H1 (cell line): ENCODE data around the gene PDE2A. TPM values are rescaled to one million over a fixed set of nuclear protein-coding genes. Genes with fewer than 3 reads are reported as not detected.

Source experiments
- CTCF ChIA-PET: fragments of 300-600 bp; sonication (Branson Sonifier 250); formaldehyde crosslinking; loops from one replicate; lab custom pipeline; 2021; ENCODE audit not compliant: partially characterized antibody; lab: Charles Lee
- POLR2A ChIA-PET: fragments of 300-600 bp; sonication (Branson Sonifier 250); formaldehyde crosslinking; loops from one replicate; lab custom pipeline; 2021; ENCODE audit warnings: inconsistent platforms; ENCODE audit not compliant: partially characterized antibody; lab: Charles Lee
- DNase-seq, 2 experiments: peaks; one replicate each; pipeline versions ENCODE4 v3.0.0 to v3.0.0-alpha.2; 2010 to 2022; ENCODE audit warnings: low spot score in 2 of 2, low read depth in 1 of 2, mixed read lengths in 1 of 2
- FAIRE-seq: peaks from 2 replicates; lab custom pipeline; 2011; peaks lifted over from hg19 to GRCh38; lab: Jason Lieb, UNC
- H2AFZ ChIP-seq: 2 replicates; pipeline ENCODE4 v1.8.1; 2012; ENCODE audit warnings: low read length, inconsistent platforms
- H2AK5ac ChIP-seq: 2 replicates; pipeline ENCODE4 v1.6.1; 2013; ENCODE audit warnings: low read depth, low read length
- H2BK120ac ChIP-seq: replicated peaks from 2 replicates; pipeline ENCODE3; 2013; ENCODE audit warnings: low read depth, low read length, inconsistent platforms
- H2BK12ac ChIP-seq: 2 replicates; pipeline ENCODE4 v1.6.1; 2013; ENCODE audit warnings: low read depth, low read length
- H2BK15ac ChIP-seq: 2 replicates; pipeline ENCODE4 v1.6.1; 2013; ENCODE audit warnings: low read length
- H2BK20ac ChIP-seq: 2 replicates; pipeline ENCODE4 v1.6.1; 2013; ENCODE audit warnings: low read length
- H2BK5ac ChIP-seq: 2 replicates; pipeline ENCODE4 v1.6.1; 2013; ENCODE audit warnings: low read depth, low read length
- H3K14ac ChIP-seq: 2 replicates; pipeline ENCODE4 v1.6.1; 2013; ENCODE audit warnings: inconsistent platforms; ENCODE audit not compliant: insufficient read length
- H3K18ac ChIP-seq: 2 replicates; pipeline ENCODE4 v1.6.1; 2013; ENCODE audit warnings: low read length; ENCODE audit errors: extremely low read depth
- H3K23ac ChIP-seq: 2 replicates; pipeline ENCODE4 v1.6.1; 2013; ENCODE audit warnings: inconsistent platforms; ENCODE audit not compliant: insufficient read length
- H3K23me2 ChIP-seq: 2 replicates; pipeline ENCODE4 v1.6.1; 2013; ENCODE audit warnings: low read depth, low read length
- H3K27ac ChIP-seq: 2 replicates; pipeline ENCODE4 v1.6.1; 2011; ENCODE audit warnings: low read depth, low read length, inconsistent platforms
- H3K27me3 ChIP-seq, 4 experiments: replicated peaks in 1 of 4; 1 replicate in 1 of 4; 2 replicates in 3 of 4; pipeline versions ENCODE4 v1.6.1 to v1.8.1; 2011 to 2013; ENCODE audit warnings: low read length in 3 of 4, mild to moderate bottlenecking in 3 of 4, inconsistent platforms in 2 of 4, mixed read lengths in 2 of 4, moderate library complexity in 1 of 4; ENCODE audit not compliant: control insufficient read depth in 3 of 4, insufficient read depth in 3 of 4; ENCODE audit errors: extremely low read depth in 1 of 4
- H3K36me3 ChIP-seq, 4 experiments: 2 replicates each; pipeline versions ENCODE4 v1.6.1 to v1.8.1; 2011 to 2013; ENCODE audit warnings: mild to moderate bottlenecking in 4 of 4, low read length in 3 of 4, moderate library complexity in 2 of 4, control low read depth in 1 of 4, inconsistent platforms in 1 of 4; ENCODE audit not compliant: insufficient read depth in 4 of 4, control insufficient read depth in 2 of 4
- H3K4ac ChIP-seq: replicated peaks from 2 replicates; pipeline ENCODE3; 2013; ENCODE audit warnings: low read length, low read depth, mixed read lengths, inconsistent platforms; ENCODE audit not compliant: insufficient read length
- H3K4me1 ChIP-seq, 4 experiments: replicated peaks in 1 of 4; 1 replicate in 1 of 4; 2 replicates in 3 of 4; pipeline versions ENCODE4 v1.6.1 to v1.8.1; 2011 to 2013; ENCODE audit warnings: low read length in 3 of 4, inconsistent platforms in 2 of 4, mixed read lengths in 1 of 4; ENCODE audit not compliant: insufficient read depth in 4 of 4, control insufficient read depth in 3 of 4
- H3K4me2 ChIP-seq, 2 experiments: 2 replicates each; pipeline versions ENCODE4 v1.6.1 to v1.8.1; 2011 to 2013; ENCODE audit warnings: low read depth in 2 of 2, low read length in 2 of 2, control low read depth in 1 of 2, inconsistent platforms in 1 of 2, mild to moderate bottlenecking in 1 of 2; ENCODE audit not compliant: insufficient read depth in 1 of 2
- H3K4me3 ChIP-seq, 4 experiments: fragments of 200-600, 300-600 bp in 1 of 4; sonication (generic), shearing (Covaris generic), sonication (Bioruptor Twin) in 1 of 4; 2 replicates each; pipeline versions ENCODE4 v1.5.1 to v1.8.1; 2011 to 2016; ENCODE audit warnings: low read length in 4 of 4, low read depth in 3 of 4, control low read depth in 2 of 4, inconsistent platforms in 2 of 4, mild to moderate bottlenecking in 2 of 4, mixed read lengths in 1 of 4, moderate library complexity in 1 of 4; ENCODE audit not compliant: insufficient read depth in 2 of 4; ENCODE audit errors: extremely low read depth in 1 of 4
- H3K56ac ChIP-seq: replicated peaks from 2 replicates; pipeline ENCODE3; 2013; ENCODE audit warnings: low read depth, mild to moderate bottlenecking, mixed read lengths, low read length, inconsistent platforms; ENCODE audit not compliant: insufficient read length
- H3K79me1 ChIP-seq: 2 replicates; pipeline ENCODE4 v1.6.1; 2013; ENCODE audit warnings: low read depth, low read length, control low read depth
- H3K79me2 ChIP-seq, 2 experiments: 2 replicates each; pipeline versions ENCODE4 v1.6.1 to v1.8.1; 2012 to 2013; ENCODE audit warnings: low read length in 2 of 2, mild to moderate bottlenecking in 2 of 2, inconsistent platforms in 1 of 2; ENCODE audit not compliant: insufficient read depth in 2 of 2, control insufficient read depth in 1 of 2
- H3K9ac ChIP-seq, 4 experiments: replicated peaks in 1 of 4; 1 replicate in 1 of 4; 2 replicates in 3 of 4; pipeline versions ENCODE4 v1.6.1 to v1.8.1; 2011 to 2013; ENCODE audit warnings: low read depth in 3 of 4, low read length in 3 of 4, control low read depth in 2 of 4, mild to moderate bottlenecking in 2 of 4, moderate library complexity in 2 of 4, inconsistent platforms in 1 of 4; ENCODE audit errors: extremely low read depth in 1 of 4
- H3K9me3 ChIP-seq, 2 experiments: 2 replicates each; pipeline versions ENCODE4 v1.6.1 to v1.8.1; 2012 to 2013; ENCODE audit warnings: mild to moderate bottlenecking in 2 of 2, moderate library complexity in 2 of 2, control low read depth in 1 of 2, inconsistent platforms in 1 of 2, low read depth in 1 of 2, low read length in 1 of 2, mixed read lengths in 1 of 2; ENCODE audit not compliant: insufficient read depth in 2 of 2
- H4K20me1 ChIP-seq, 2 experiments: replicated peaks in 1 of 2; 2 replicates each; pipeline versions ENCODE3 to v1.8.1; 2011 to 2013; ENCODE audit warnings: inconsistent platforms in 2 of 2, low read length in 2 of 2, mild to moderate bottlenecking in 1 of 2; ENCODE audit not compliant: insufficient read depth in 2 of 2, control insufficient read depth in 1 of 2
- H4K5ac ChIP-seq: 2 replicates; pipeline ENCODE4 v1.6.1; 2013; ENCODE audit warnings: low read length, low read depth, mixed read lengths, inconsistent platforms; ENCODE audit not compliant: insufficient read length
- H4K8ac ChIP-seq: 2 replicates; pipeline ENCODE4 v1.8.0; 2013; ENCODE audit warnings: mild to moderate bottlenecking, moderate library complexity, low read length, inconsistent platforms; ENCODE audit not compliant: insufficient read depth; ENCODE audit errors: extremely low read depth
- H4K91ac ChIP-seq: replicated peaks from 2 replicates; pipeline ENCODE3; 2013; ENCODE audit warnings: low read length, mixed read lengths, inconsistent platforms; ENCODE audit not compliant: insufficient read length
- ASH2L ChIP-seq: fragments of 200-600, 300-600 bp; sonication (generic); IDR thresholded peaks from one replicate; pipeline ENCODE4 v1.7.1; 2017; ENCODE audit warnings: low read length
- BACH1 ChIP-seq: IDR thresholded peaks from 2 replicates; pipeline ENCODE4 v1.6.1; 2012; ENCODE audit warnings: low read length, improper control_type of control experiment
- CBX8 ChIP-seq: fragments of 300-800, 300-1000 bp; sonication (generic); IDR thresholded peaks from 2 replicates; pipeline ENCODE4 v1.7.1; 2016; ENCODE audit warnings: low read depth, low read length, borderline replicate concordance
- CHD1 ChIP-seq: IDR thresholded peaks from 2 replicates; pipeline ENCODE4 v1.6.1; 2012; ENCODE audit warnings: low read depth, low read length, improper control_type of control experiment
- HDAC2 ChIP-seq, 2 experiments: fragments of 300-600 bp in 1 of 2; sonication (generic) in 1 of 2; IDR thresholded peaks; 2 replicates each; pipeline ENCODE4 v1.6.1; 2011 to 2012; ENCODE audit warnings: low read depth in 2 of 2, low read length in 2 of 2, mild to moderate bottlenecking in 2 of 2, moderate library complexity in 2 of 2, borderline replicate concordance in 1 of 2, inconsistent platforms in 1 of 2
- JUND ChIP-seq: IDR thresholded peaks from 2 replicates; pipeline ENCODE4 v1.6.1; 2011; ENCODE audit warnings: mild to moderate bottlenecking, improper control_type of control experiment, low read length
- KDM1A ChIP-seq: fragments of 200-600, 300-600 bp; sonication (generic); IDR thresholded peaks from 2 replicates; pipeline ENCODE4 v1.7.1; 2016; ENCODE audit warnings: mild to moderate bottlenecking, low read length, borderline replicate concordance
- KDM5A ChIP-seq: fragments of 200-600 bp; IDR thresholded peaks from 2 replicates; pipeline ENCODE4 v1.7.1; 2012; ENCODE audit warnings: mild to moderate bottlenecking, low read length, inconsistent platforms, mixed read lengths
- NANOG ChIP-seq: IDR thresholded peaks from 2 replicates; pipeline ENCODE4 v1.6.1; 2011; ENCODE audit warnings: low read length, low read depth, mild to moderate bottlenecking, inconsistent platforms; ENCODE audit not compliant: insufficient read depth, poor library complexity, severe bottlenecking
- PHF8 ChIP-seq: fragments of 200-600 bp; sonication (generic); conservative IDR thresholded peaks from 2 replicates; pipeline ENCODE4 v1.7.1; 2012; ENCODE audit warnings: low read depth, mild to moderate bottlenecking, inconsistent platforms, low read length, moderate library complexity
- POLR2AphosphoS5 ChIP-seq: IDR thresholded peaks from 2 replicates; pipeline ENCODE4 v1.6.1; 2011; ENCODE audit warnings: low read depth, low read length
- RFX5 ChIP-seq: IDR thresholded peaks from 2 replicates; pipeline ENCODE4 v1.6.1; 2011; ENCODE audit warnings: low read depth, low read length, improper control_type of control experiment, borderline replicate concordance
- SIN3A ChIP-seq, 2 experiments: IDR thresholded peaks in 1 of 2; conservative IDR thresholded peaks in 1 of 2; 2 replicates each; pipeline ENCODE4 v1.6.1; 2011 to 2012; ENCODE audit warnings: low read length in 2 of 2, improper control_type of control experiment in 1 of 2, low read depth in 1 of 2, mild to moderate bottlenecking in 1 of 2
- SUZ12 ChIP-seq: fragments of 200-600 bp; sonication (generic); IDR thresholded peaks from 2 replicates; pipeline ENCODE4 v1.6.1; 2012; ENCODE audit warnings: mild to moderate bottlenecking, inconsistent platforms, low read length, moderate library complexity, mixed read lengths
- TAF1 ChIP-seq: IDR thresholded peaks from 2 replicates; pipeline ENCODE4 v1.6.1; 2011; ENCODE audit warnings: mild to moderate bottlenecking, low read depth, low read length
- WGBS, 2 experiments: shearing (Covaris generic) in 1 of 2; methylation state at CpG; one replicate each; pipeline versions ENCODE4 v1.1.6 to v1.1.7; 2013 to 2015; ENCODE audit warnings: low lambda C conversion rate in 2 of 2, mixed read lengths in 2 of 2, inconsistent platforms in 1 of 2, low coverage in 1 of 2, missing lambda C conversion rate in 1 of 2; ENCODE audit not compliant: insufficient replicate concordance in 2 of 2, insufficient coverage in 1 of 2, insufficient read length in 1 of 2; ENCODE audit errors: extremely low coverage in 1 of 2, missing lambda C conversion rate in 1 of 2; 5-methylcytosine and 5-hydroxymethylcytosine counted together
- polyA plus RNA-seq, 7 experiments: library from polyadenylated mRNA; depleted of rRNA in 3 of 7; stranded (reverse) in 5 of 7; unstranded in 2 of 7; fragments of >200 nt in 5 of 7; fragments of 200-250 nt in 2 of 7; gene quantifications; 1 replicate in 5 of 7; 2 replicates in 1 of 7; 4 replicates in 1 of 7; pipeline versions ENCODE4 v1.2.1 to v1.2.3, GENCODE V29; 2011 to 2013; ENCODE audit warnings: missing spikeins in 2 of 7, mixed read lengths in 2 of 7
- total RNA-seq: library from RNA; stranded (reverse); fragmentation: NEBNext Ultra II Directional; extraction: Animal tissue kit (Norgen Biotek cat#: 25700); gene quantifications from 2 replicates; pipeline ENCODE4 v1.2.1, GENCODE V29; 2021

The PDE2A gene
- total and polyA plus RNA-seq, 2 of the 8 experiments (the other 6 are each of a cell fraction or from before 2014, with no cell fraction given): 3.4 to 7.1 TPM

DNA sequence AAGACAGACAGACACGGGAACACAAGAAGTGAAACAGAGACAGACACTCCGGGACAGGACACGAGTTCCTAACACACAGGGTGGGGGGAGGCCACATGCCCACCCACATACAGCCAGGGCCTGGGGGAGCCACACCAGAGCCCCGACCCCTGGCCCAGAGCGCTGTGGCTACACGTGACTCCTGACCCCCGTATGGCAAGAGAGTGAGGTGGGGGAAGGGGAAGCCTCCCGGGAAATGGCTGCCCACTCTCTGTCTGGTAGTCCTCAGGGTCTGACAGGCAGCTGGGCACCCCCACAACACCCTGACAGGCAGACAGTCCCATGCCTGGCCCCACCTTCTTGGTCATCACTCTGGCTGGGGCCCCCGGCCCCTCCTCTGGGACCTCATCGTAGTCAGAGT is 38.6 kb upstream of the PDE2A start:
- Histone ChIP-seq H3K36me3 (0 out of 8 replicates have a peak, but pooled peaks cover 0 to 2% (median 0%) of the 10 kb centered on the region in 4 experiments), H2AK5ac (no peak overlapping the region), H2BK15ac (no peak overlapping the region), H3K79me1 (peaks cover 8% of the 10 kb centered on the region; the same call in 1 of the 2 replicates), H3K23me2 (no peaks in the 10 kb centered on the region), H3K4ac (no peak overlapping the region), H3K27me3 (no peaks in the 10 kb centered on the region), H3K27ac (no peak overlapping the region), H3K56ac (no peak overlapping the region), H4K5ac (no peak overlapping the region), H2BK120ac (no peak overlapping the region), H3K4me1 (peaks cover 0 to 14% (median 6%) of the 10 kb centered on the region in 4 experiments; a peak in 6 of 7 replicates), H4K20me1 (peaks cover 3 to 13% of the 10 kb centered on the region in 2 experiments), H4K91ac (no peak overlapping the region), H3K4me2 (no peak overlapping the region), H3K14ac (no peak overlapping the region), H4K8ac (no peak overlapping the region), H3K9me3 (no peaks in the 10 kb centered on the region), H3K9ac (no peak overlapping the region), H2BK5ac (no peak overlapping the region), H2BK12ac (no peak overlapping the region), H3K79me2 (no peaks in the 10 kb centered on the region; a peak in 1 of 4 replicates), H3K23ac (no peak overlapping the region), H2AFZ (no peak overlapping the region), H3K18ac (no peak overlapping the region; the same call in 1 of the 2 replicates), H2BK20ac (no peak overlapping the region), H3K4me3 (no peak overlapping the region)
- CTCF ChIA-PET: no interaction called here
- 88% methylated on average over 10 of the region's 10 CpGs; no CpG with 5 or more reads in 1 of the 2 experiments for WGBS, 2 experiments
- FAIRE-seq (no peak), DNase-seq (no peak)
- POLR2A ChIA-PET: no interaction called here
- TF ChIP-seq HDAC2 (IDR thresholded peaks at IDR 0.05; ENCODE audit: borderline replicate concordance in 1 of 2, low read depth in 2 of 2, low read length in 2 of 2): no peak
- TF ChIP-seq POLR2AphosphoS5: no peak
- no peak for TF ChIP-seq PHF8
- no peak for TF ChIP-seq CHD1
- TF ChIP-seq CBX8: no peak
- TF ChIP-seq JUND: no peak
- TF ChIP-seq RFX5: no peak
- TF ChIP-seq ASH2L: no peak
- no peak for TF ChIP-seq KDM1A
- no peak for TF ChIP-seq KDM5A
- TF ChIP-seq TAF1: no peak
- no peak for TF ChIP-seq SIN3A (conservative IDR thresholded peaks at IDR 0.05 in 1 of 2, IDR thresholded peaks at IDR 0.05 in 1 of 2; ENCODE audit: low read depth in 1 of 2, low read length in 2 of 2)
- no peak for TF ChIP-seq NANOG
- TF ChIP-seq BACH1: no peak
- TF ChIP-seq SUZ12: no peak
